VCaP (cell line): Measurements from ENCODE around the gene PGM2.

Experiments used
- H3K27ac ChIP-seq: fragments of 450-650 bp; 2 replicates; pipeline ENCODE4 v1.5.1; 2017
- TF ChIP-seq, protein P1 (sequence below): fragments of 450-650 bp; conservative IDR thresholded peaks from 2 replicates; pipeline ENCODE4 v1.5.1; 2017; ENCODE audit warnings: mild to moderate bottlenecking, moderate library complexity

The PGM2 gene

DNA sequence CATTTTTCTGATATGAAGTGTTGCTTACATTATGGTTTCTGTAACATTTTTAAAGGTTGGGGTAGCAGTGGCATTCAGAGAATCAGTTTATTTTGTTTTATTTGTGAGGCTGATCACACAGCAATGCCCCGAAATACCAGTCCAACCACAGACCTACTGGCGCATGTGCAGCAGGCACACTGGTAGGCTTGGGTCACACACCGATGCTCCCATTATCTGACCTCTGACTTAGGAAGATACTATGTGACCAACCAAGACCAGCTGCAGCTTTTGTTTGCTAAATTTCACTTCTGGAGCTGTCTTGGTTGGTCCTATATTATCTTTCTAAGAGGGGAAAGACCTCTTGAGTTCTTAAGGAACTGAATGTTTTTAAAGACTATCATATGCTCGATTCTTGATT is 18.7 kb downstream of the PGM2 start:
- no peak overlapping the region for H3K27ac ChIP-seq
- TF ChIP-seq, protein P1, sequence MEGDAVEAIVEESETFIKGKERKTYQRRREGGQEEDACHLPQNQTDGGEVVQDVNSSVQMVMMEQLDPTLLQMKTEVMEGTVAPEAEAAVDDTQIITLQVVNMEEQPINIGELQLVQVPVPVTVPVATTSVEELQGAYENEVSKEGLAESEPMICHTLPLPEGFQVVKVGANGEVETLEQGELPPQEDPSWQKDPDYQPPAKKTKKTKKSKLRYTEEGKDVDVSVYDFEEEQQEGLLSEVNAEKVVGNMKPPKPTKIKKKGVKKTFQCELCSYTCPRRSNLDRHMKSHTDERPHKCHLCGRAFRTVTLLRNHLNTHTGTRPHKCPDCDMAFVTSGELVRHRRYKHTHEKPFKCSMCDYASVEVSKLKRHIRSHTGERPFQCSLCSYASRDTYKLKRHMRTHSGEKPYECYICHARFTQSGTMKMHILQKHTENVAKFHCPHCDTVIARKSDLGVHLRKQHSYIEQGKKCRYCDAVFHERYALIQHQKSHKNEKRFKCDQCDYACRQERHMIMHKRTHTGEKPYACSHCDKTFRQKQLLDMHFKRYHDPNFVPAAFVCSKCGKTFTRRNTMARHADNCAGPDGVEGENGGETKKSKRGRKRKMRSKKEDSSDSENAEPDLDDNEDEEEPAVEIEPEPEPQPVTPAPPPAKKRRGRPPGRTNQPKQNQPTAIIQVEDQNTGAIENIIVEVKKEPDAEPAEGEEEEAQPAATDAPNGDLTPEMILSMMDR: no peak

DNA sequence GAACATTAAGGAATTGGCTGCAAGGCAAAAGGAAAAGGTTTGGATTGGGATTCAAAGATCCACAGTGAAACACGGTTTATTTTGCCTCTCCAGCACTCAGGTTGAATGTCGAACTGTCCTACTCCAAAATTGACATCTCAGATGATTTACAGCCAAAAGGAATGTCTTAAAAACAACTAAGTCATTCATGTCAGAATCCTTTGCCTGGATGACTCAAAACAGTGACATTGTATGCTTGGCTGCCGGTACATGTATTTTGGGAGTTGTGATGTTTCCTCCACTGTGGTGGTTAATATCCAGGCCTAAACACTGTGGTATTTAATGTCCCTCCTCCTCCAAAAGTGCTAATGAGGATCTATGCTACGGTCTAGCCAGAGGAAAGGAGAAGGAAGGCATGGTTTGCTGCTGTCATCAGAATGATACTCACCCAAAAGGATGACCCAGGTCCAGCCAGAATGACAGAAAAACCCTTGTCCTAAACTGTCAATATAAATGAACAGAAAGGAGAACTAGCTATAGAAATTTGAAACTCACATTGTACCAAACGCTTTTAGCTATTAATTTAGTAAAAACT is 20.9 kb downstream of the PGM2 start:
- TF ChIP-seq, protein P1: no peak
- no peak overlapping the region for H3K27ac ChIP-seq

DNA sequence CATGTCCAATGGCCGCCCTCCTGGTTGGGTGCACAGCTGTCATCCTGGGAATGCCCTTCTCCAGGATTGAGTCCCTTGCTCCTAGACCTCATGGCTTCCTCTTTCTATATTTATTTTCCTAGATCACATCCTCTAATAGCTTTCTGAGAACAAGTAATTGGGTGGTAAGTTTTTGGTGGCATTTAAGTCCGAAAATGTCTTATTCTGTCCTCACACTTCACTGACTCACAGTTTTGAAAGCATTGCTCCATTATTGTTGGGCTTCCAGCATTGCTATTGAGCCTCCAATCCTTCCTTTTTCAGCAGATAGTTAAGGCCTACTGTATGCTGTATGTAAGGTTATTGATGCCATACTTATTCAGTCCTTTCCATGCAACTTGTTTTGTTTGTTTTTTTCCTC is 25.9 kb downstream of the PGM2 start:
- H3K27ac ChIP-seq: no peak overlapping the region
- TF ChIP-seq, protein P1: no peak

DNA sequence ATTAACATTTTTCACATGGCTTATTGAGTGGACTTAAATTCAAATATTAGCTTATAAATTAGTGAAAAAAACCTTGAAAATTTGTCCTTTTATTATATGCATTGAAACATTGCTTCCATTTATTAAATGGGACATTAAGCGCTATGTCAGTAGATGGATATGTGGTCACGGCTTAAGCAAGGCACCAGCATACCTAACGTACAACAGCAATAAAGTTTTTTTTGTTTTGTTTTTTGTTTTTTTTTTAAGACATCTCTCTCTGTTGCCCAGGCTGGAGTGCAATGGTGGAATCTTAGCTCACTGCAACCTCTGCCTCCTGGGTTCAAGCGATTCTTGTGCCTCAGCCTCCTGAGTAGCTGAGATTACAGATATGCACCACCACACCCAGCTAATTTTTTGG is 31.6 kb downstream of the PGM2 start:
- TF ChIP-seq, protein P1: no peak
- H3K27ac ChIP-seq: no peak overlapping the region

DNA sequence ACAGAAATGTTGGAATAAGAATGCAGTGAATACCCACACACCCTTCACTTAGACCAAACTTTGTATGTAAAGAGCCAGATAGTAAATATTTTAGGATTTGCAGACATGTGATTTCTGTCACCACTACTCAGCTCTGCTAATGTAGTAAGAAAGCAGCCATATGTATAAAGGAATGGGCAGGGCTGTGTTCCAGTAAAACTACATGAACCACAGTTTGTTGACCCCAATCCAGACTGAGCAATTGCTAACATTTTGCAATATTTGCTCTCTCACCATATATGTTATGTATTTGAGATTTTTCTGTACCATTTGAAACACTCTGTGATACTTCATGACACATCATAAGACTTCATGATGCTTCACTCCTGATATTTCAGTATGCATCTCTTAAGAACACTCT is 32.4 kb downstream of the PGM2 start:
- no peak overlapping the region for H3K27ac ChIP-seq
- TF ChIP-seq, protein P1: no peak

DNA sequence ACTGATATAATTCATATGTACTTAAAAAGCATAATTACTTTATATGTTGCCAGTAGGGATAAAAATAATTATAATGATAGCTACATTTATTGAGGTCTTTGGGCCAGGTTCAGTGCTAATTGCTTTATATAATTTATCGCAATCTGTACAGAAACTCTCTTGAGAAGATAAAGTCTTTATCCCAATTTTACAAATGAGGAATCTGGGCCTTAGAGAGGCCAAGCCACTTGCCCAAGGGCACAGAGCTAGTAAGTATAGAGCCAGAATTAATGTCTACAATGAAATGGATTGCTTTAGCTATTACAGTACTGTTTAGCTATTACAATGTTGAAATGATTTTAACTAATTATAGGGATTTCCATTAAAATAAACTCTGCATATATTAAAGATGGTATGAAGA is 33.8 kb downstream of the PGM2 start:
- no peak overlapping the region for H3K27ac ChIP-seq
- TF ChIP-seq, protein P1: no peak

DNA sequence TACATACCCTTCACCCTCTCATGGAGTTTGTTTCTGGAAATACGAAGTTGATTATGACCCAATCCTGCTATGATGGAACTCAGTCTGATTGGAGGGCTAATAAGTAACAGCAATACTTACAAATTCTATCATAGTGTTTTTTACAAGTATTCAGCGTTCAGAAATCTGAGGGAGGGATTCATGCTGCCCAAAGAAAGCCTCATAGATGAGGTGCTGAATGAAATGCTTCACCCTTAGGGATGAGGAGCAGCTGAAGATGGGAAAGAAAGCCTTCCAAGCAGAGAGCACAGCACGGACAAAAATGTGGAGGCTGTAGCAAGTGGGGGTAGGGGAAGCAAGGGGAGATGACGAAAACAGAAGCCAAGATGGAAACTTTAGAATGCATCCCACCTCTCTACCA is 36.5 kb downstream of the PGM2 start:
- TF ChIP-seq, protein P1: no peak
- no peak overlapping the region for H3K27ac ChIP-seq
